H1 (cell line): ENCODE measurements around the gene PMFBP1. TPM values are rescaled to one million over a fixed set of nuclear protein-coding genes. Genes with fewer than 3 reads are reported as not detected.

Source experiments
- CEBPB ChIP-seq: IDR thresholded peaks from 2 replicates; pipeline ENCODE4 v1.6.1; 2012; ENCODE audit warnings: low read depth, low read length
- POLR2A ChIP-seq, 2 experiments: IDR thresholded peaks; 1 replicate in 1 of 2; 2 replicates in 1 of 2; pipeline ENCODE4 v1.6.1; 2011; ENCODE audit warnings: low read depth in 2 of 2, low read length in 2 of 2, mild to moderate bottlenecking in 2 of 2; ENCODE audit errors: control extremely low read depth in 1 of 2
- RBBP5 ChIP-seq: IDR thresholded peaks from 2 replicates; pipeline ENCODE4 v1.7.1; 2012; ENCODE audit warnings: low read depth, mild to moderate bottlenecking, inconsistent platforms, low read length, moderate library complexity, borderline replicate concordance
- polyA plus RNA-seq, 7 experiments: library from polyadenylated mRNA; depleted of rRNA in 3 of 7; stranded (reverse) in 5 of 7; unstranded in 2 of 7; fragments of >200 nt in 5 of 7; fragments of 200-250 nt in 2 of 7; gene quantifications; 1 replicate in 5 of 7; 2 replicates in 1 of 7; 4 replicates in 1 of 7; pipeline versions ENCODE4 v1.2.1 to v1.2.3, GENCODE V29; 2011 to 2013; ENCODE audit warnings: missing spikeins in 2 of 7, mixed read lengths in 2 of 7
- total RNA-seq: library from RNA; stranded (reverse); fragmentation: NEBNext Ultra II Directional; extraction: Animal tissue kit (Norgen Biotek cat#: 25700); gene quantifications from 2 replicates; pipeline ENCODE4 v1.2.1, GENCODE V29; 2021
- TF ChIP-seq, protein P1 (sequence below): fragments of 300-600 bp; sonication (generic); IDR thresholded peaks from 2 replicates; pipeline ENCODE4 v1.7.1; 2012; ENCODE audit warnings: low read length, moderate library complexity, mild to moderate bottlenecking, inconsistent platforms; ENCODE audit not compliant: insufficient replicate concordance
- TF ChIP-seq, protein P2 (sequence below): IDR thresholded peaks from 2 replicates; pipeline ENCODE4 v1.6.1; 2012; ENCODE audit warnings: inconsistent platforms

PMFBP1 gene
- total and polyA plus RNA-seq, 2 of the 8 experiments (the other 6 are each of a cell fraction or from before 2014, with no cell fraction given) = 0.32 to 1.6 TPM

DNA sequence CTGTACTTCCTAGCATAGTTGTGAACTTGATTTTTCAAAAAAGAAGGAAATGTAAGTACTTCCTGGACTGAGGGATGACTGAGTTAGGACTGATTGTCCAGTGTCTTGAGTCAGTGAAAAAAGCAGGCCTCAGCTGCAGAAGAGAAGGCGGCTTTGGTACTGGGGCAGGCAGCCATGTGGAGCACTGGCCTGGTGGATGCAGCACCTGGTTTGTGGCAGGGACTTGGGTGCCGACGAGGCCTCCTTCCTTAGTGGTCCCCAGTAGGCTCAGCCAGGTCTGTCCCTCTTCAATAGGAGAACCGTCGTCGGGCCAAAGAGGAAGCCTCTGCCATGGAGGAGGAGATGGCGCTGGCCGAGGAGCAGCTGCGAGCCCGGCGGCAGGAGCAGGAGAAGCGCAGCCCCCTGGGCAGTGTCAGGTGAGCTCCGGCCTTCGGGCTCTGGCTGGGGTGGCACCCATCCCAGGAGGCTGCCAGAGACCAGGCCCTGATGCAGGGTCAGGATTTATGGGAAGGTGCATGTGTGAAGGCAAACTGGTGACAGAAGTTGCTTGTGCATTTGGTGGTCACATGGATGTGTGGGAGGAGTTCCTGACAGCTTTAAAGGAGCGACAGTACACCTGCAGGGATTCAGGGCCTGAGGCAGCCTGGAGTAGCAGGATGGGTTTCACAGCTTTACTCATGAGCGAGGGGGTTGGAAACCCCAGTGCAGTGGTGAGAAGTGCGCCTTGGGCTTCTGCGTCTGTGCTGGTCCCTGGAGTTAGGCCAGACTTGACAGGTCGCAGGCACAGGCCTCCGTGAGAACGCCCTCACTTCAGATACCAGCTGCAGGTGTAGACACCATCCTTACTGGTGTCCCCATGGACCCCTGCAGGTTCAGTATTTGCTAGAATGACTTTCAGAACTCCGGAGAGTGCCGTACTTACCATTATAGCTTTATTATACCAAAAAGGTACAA is 61.0 kb downstream of the PMFBP1 start (continued):
- TF ChIP-seq, protein P1, sequence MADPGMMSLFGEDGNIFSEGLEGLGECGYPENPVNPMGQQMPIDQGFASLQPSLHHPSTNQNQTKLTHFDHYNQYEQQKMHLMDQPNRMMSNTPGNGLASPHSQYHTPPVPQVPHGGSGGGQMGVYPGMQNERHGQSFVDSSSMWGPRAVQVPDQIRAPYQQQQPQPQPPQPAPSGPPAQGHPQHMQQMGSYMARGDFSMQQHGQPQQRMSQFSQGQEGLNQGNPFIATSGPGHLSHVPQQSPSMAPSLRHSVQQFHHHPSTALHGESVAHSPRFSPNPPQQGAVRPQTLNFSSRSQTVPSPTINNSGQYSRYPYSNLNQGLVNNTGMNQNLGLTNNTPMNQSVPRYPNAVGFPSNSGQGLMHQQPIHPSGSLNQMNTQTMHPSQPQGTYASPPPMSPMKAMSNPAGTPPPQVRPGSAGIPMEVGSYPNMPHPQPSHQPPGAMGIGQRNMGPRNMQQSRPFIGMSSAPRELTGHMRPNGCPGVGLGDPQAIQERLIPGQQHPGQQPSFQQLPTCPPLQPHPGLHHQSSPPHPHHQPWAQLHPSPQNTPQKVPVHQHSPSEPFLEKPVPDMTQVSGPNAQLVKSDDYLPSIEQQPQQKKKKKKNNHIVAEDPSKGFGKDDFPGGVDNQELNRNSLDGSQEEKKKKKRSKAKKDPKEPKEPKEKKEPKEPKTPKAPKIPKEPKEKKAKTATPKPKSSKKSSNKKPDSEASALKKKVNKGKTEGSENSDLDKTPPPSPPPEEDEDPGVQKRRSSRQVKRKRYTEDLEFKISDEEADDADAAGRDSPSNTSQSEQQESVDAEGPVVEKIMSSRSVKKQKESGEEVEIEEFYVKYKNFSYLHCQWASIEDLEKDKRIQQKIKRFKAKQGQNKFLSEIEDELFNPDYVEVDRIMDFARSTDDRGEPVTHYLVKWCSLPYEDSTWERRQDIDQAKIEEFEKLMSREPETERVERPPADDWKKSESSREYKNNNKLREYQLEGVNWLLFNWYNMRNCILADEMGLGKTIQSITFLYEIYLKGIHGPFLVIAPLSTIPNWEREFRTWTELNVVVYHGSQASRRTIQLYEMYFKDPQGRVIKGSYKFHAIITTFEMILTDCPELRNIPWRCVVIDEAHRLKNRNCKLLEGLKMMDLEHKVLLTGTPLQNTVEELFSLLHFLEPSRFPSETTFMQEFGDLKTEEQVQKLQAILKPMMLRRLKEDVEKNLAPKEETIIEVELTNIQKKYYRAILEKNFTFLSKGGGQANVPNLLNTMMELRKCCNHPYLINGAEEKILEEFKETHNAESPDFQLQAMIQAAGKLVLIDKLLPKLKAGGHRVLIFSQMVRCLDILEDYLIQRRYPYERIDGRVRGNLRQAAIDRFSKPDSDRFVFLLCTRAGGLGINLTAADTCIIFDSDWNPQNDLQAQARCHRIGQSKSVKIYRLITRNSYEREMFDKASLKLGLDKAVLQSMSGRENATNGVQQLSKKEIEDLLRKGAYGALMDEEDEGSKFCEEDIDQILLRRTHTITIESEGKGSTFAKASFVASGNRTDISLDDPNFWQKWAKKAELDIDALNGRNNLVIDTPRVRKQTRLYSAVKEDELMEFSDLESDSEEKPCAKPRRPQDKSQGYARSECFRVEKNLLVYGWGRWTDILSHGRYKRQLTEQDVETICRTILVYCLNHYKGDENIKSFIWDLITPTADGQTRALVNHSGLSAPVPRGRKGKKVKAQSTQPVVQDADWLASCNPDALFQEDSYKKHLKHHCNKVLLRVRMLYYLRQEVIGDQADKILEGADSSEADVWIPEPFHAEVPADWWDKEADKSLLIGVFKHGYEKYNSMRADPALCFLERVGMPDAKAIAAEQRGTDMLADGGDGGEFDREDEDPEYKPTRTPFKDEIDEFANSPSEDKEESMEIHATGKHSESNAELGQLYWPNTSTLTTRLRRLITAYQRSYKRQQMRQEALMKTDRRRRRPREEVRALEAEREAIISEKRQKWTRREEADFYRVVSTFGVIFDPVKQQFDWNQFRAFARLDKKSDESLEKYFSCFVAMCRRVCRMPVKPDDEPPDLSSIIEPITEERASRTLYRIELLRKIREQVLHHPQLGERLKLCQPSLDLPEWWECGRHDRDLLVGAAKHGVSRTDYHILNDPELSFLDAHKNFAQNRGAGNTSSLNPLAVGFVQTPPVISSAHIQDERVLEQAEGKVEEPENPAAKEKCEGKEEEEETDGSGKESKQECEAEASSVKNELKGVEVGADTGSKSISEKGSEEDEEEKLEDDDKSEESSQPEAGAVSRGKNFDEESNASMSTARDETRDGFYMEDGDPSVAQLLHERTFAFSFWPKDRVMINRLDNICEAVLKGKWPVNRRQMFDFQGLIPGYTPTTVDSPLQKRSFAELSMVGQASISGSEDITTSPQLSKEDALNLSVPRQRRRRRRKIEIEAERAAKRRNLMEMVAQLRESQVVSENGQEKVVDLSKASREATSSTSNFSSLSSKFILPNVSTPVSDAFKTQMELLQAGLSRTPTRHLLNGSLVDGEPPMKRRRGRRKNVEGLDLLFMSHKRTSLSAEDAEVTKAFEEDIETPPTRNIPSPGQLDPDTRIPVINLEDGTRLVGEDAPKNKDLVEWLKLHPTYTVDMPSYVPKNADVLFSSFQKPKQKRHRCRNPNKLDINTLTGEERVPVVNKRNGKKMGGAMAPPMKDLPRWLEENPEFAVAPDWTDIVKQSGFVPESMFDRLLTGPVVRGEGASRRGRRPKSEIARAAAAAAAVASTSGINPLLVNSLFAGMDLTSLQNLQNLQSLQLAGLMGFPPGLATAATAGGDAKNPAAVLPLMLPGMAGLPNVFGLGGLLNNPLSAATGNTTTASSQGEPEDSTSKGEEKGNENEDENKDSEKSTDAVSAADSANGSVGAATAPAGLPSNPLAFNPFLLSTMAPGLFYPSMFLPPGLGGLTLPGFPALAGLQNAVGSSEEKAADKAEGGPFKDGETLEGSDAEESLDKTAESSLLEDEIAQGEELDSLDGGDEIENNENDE = no peak
- TF ChIP-seq, protein P2, sequence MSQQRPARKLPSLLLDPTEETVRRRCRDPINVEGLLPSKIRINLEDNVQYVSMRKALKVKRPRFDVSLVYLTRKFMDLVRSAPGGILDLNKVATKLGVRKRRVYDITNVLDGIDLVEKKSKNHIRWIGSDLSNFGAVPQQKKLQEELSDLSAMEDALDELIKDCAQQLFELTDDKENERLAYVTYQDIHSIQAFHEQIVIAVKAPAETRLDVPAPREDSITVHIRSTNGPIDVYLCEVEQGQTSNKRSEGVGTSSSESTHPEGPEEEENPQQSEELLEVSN = no peak
- TF ChIP-seq POLR2A (IDR thresholded peaks at IDR 0.05; ENCODE audit: control extremely low read depth in 1 of 2, low read depth in 2 of 2, low read length in 2 of 2) = no peak
- TF ChIP-seq RBBP5 = no peak
- no peak for TF ChIP-seq CEBPB
- TF ChIP-seq, all 59 proteins: peak for 0
